ENCODE data around the gene NUDT3.

DNA sequence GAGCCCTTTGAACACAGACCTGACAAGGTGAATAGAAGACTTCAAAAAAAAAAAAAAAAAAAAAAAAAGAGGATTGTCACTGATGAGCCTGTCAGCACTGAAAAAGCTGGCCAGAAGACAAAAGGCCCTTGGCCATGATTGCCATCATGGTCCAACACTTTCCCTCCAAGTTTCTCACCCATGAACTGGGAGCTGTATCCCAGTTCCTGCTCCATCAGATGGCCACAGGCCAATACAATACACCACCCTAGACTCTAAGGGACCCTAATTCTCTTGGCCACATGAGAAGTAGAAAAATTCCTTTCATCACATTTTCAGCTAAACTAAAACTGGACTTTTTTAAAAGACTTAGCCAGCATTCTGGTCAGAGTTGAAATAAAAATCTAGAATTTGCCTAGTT is 50.2 kb downstream of the NUDT3 start:
- TF ChIP-seq, protein P1, sequence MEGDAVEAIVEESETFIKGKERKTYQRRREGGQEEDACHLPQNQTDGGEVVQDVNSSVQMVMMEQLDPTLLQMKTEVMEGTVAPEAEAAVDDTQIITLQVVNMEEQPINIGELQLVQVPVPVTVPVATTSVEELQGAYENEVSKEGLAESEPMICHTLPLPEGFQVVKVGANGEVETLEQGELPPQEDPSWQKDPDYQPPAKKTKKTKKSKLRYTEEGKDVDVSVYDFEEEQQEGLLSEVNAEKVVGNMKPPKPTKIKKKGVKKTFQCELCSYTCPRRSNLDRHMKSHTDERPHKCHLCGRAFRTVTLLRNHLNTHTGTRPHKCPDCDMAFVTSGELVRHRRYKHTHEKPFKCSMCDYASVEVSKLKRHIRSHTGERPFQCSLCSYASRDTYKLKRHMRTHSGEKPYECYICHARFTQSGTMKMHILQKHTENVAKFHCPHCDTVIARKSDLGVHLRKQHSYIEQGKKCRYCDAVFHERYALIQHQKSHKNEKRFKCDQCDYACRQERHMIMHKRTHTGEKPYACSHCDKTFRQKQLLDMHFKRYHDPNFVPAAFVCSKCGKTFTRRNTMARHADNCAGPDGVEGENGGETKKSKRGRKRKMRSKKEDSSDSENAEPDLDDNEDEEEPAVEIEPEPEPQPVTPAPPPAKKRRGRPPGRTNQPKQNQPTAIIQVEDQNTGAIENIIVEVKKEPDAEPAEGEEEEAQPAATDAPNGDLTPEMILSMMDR (conservative IDR thresholded peaks at IDR 0.05), result no peak
- no peak for TF ChIP-seq ZFX (IDR thresholded peaks at IDR 0.05)
